Measurements from ENCODE around the gene OSBP2.

Gene OSBP2

DNA sequence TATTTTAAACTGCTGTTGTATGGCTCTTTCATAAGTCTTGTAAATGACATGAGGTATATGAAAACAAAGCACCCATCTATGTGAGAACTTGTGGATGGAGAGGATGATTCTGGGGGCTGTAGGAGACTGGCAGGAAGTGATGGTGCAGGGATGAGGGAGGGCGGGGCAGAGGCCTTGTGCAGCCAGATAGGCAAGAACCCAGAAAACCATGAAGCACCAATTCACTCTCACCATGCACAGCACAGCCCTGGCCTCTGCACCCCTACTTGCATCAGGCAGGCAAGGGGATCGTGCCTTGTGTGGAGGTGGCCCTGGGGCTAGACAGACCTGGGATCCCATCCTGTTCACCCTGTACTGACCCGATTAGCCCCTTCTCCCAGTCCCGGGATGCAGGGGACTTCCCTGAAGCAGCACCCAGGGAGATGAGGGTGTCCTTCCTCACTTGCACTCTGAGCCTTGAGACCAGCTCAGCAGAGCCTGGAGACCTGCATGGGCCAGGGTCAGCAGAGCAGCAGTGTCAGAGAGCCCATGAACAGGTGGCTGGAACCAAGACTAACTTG lies 188.4 kb downstream of the OSBP2 start:
- no peak for DNase-seq

- no peak for DNase-seq
These were observed 189.0 kb downstream of the OSBP2 start for GRCh38 chr22:30883586-30884145.

- no peak for DNase-seq
These were observed 189.7 kb downstream of the OSBP2 start for GRCh38 chr22:30884211-30885000.

DNA sequence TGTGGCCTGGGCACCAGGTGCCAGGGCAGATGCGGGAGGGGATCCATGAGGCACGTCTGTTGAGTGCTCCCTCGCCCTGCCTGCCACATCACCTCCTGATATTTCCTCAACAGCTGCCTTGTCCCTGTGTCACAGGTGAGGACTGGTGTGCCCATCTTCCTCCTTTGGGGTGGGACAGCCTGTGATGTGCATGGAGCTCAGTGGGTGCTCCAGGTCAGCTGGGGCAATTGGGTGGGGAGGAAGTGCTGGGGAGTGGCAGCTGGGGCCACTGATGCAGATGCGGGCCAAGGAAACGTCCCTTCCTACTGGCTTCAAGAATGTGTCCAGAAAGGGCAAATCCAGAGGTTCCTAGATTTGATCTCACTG lies 190.3 kb downstream of the OSBP2 start:
- DNase-seq: no peak

- DNase-seq: no peak
These were observed 190.9 kb downstream of the OSBP2 start for GRCh38 chr22:30885591-30885990.

- no peak for DNase-seq
These were observed 192.8 kb downstream of the OSBP2 start for GRCh38 chr22:30887453-30887852.

DNA sequence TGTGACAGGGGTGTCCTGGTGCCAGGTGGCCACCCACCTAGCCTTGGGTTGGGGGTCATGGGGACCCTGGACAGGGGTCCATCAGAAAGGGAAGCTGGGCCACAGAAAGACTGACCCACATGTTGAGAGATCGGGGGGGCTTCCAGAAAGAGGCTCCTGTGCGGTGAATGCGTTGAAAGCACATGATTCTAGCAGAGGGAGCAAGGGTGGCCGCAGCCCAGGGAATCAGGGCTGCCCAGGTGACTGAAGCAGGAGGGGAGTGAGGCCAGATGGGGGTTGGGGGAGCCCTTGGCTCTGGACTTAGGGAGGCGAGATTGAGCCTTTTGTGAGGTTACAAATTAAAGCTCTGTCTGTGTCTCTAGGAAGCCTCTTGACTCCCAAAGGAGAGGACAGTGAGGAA lies 193.2 kb downstream of the OSBP2 start:
- DNase-seq: no peak

DNA sequence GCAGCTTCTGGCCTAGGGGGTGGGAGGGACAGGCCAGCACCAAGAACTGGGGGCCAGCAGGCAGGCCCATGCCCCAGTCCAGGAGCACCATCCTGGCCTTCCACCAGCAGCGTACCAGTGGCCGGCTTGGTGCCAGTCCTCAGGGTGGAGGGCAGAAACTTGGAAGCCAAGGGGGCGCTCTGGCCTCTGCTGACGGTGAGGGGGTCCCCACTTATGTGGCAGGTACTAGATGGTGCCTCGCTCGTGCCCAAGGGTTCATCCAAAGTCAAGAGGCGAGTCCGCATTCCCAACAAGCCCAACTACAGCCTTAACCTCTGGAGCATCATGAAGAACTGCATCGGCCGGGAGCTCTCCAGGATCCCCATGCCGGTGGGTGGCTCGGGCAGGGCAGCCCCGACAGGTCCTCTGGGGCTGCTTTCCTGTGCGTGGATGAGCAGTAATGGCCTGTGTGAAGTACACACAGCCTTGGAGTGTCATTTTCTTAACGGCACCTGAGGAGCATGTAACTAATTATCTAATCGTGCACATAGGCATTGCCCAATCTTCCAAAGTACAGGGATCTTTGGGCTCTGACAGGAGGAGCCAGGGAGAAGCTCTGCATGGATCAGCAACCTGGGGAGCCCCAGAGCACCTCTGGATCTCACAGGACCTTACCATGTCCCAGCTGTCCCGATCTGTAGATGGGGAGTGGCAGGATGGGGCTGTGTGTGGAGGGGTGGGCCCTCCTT lies 194.8 kb downstream of the OSBP2 start:
- no peak for DNase-seq

- DNase-seq: no peak
These were observed 195.4 kb downstream of the OSBP2 start for GRCh38 chr22:30889996-30890480.

GRCh38 chr22:30890686-30891442 lies 196.2 kb downstream of the OSBP2 start:
- no peak for DNase-seq

- no peak for DNase-seq
These were observed 196.7 kb downstream of the OSBP2 start for GRCh38 chr22:30891443-30891755.

DNA sequence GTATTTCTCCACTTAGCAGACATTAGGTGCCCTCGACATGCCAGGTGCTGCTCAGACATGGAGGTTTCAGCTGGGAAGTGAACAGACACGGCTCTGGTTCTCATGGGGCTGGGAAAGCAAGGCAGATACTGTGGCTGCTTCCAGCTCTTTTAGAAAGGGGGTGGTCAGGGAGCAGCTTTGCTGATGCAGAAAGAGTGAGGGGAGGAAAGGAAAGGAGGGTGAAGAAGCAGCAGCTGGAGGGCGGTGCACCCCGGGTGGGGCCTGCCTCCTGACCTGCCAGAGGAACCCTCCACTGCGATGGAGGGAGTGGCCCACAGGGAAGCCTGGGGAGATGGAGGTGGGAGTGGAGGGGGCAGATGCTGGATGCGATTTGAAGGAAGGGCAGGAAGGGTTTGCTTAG lies 197.1 kb downstream of the OSBP2 start:
- DNase-seq: no peak

DNA sequence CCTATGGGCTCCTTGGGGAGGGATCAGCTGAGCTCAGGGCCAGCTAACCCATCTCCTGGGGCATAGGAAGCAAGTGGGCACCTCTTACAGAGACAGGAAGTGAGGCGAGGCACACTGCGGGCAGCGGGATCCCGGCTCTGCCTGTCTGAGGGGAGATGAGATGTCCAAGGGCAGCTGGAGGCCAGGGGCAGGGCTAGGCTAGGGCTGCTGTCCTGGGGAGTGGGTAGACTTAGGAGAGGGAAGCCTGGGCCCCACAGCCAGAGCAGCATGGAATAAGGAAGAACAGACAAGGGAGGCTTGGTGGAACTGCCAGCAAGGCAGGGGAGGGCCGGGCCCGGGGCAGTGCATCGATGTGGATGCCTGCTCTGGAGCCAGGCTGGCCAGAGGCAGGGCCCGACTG lies 197.6 kb downstream of the OSBP2 start:
- DNase-seq: no peak

DNA sequence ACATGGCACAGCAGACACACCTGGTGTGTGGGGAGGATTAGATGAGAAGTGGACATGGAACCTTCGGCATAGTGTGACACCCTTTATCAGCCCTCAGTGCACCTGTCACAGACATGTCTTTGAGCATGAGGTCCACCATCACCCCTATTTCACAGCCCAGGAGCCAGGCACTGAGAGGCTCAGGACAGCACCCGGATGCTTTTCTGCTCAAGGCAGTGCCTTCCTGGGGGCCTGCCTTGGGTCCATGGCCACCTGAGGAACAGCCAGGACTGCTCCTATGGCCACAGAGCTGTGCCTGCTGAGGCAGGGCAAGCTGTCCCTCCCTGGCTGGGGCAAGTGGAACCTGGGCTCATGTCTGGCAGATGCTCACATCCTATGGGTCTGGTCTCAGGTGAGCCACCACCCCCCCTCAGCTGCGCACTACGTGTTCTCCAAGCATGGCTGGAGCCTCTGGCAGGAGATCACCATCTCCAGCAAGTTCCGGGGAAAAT lies 198.1 kb downstream of the OSBP2 start:
- DNase-seq: no peak

GRCh38 chr22:30893434-30894370 lies 199.0 kb downstream of the OSBP2 start:
- no peak for DNase-seq

- no peak for DNase-seq
These were observed 199.7 kb downstream of the OSBP2 start for GRCh38 chr22:30894371-30894740.

DNA sequence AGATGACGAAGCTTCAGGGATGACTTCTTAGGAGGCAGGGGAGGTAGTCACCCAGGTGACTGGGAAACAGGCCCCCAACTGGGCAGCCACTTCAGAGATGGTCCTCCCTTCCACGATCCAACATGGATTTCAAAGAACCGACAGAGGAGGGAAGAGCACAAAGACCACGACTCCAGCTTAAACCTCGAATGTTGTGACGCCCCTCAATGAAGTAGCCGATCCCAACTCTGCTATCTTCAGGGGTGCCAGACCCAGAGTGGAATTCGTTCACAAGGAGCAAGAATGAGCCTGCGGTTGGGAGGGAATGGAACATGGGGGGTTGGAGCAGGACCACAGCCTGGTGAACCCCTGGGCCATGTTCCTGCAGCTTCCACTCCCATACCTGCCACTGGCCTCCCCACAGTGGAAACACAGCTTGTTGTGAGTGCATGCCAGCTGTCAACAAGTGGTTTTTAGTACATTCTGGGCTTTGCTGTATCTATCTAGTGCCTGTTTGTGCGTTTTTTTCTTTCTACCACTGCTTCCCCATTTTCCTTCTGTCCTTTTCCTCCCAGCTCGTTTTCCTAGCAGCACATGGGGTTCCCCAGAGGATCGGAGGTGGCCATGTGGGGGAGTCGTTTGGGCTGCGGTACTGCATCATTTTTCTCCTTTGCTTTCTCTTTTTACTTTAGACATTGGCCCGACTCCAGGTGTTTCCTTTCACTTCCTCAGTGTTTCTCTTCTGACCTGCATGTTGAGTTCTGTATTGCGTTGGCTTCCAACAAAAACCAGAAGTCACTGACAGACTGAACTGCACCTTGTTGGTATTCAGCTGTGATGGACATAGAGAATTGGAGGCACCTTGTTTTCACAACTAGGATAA lies 208.1 kb downstream of the OSBP2 start:
- no peak for DNase-seq

DNA sequence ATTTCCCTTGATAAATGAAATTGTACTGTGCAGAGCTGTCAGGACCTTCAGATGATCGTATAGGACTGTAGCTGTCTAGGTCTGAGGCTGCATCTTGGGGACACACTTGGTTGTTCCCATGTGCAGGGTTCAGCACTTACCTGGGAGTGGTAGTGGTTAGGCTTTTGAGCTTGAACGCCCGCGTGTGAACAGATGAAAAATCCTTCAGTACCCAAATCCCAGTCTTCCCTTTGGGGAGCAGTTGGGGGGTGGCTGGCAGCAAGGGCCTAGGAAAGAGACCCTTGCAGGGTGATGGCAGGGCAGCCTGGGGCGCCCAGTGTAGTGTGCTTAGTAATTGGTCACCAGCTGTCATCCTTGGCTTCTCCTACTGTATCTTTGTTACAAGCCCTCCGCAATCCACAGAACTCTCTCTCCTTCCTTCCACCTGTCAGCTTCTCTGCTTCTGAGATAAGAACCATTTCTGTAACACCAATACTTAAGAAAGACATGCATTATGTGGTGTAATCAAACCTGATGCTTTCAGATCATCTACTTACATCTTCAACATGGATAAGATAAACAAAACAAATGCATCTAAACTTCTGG lies 209.3 kb downstream of the OSBP2 start:
- DNase-seq: no peak

DNA sequence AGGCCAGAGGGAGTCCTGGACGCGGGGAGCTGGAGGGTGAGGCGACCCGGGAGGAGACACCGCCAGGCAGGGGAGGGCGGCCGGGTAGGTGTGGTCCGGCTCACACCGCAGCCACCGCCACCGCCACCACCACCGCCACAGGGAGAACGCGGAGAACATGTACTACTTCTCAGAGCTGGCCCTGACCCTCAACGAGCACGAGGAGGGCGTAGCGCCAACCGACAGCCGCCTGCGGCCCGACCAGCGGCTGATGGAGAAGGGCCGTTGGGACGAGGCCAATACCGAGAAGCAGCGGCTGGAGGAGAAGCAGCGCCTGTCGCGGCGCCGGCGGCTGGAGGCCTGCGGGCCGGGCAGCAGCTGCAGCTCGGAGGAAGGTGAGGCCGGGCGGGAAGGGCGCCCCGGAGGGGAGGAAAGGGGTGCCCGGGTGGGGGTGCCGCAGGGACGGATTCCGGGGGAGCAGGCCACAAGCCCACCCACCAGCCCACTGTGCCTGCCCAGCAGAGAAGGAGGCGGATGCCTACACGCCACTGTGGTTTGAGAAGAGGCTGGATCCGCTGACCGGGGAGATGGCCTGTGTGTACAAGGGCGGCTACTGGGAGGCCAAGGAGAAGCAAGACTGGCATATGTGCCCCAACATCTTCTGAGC lies 211.1 kb downstream of the OSBP2 start:
- no peak for DNase-seq

- DNase-seq: no peak
These were observed 211.7 kb downstream of the OSBP2 start for GRCh38 chr22:30906411-30906810.
